ENCODE results near the gene HOXD13.

DNA sequence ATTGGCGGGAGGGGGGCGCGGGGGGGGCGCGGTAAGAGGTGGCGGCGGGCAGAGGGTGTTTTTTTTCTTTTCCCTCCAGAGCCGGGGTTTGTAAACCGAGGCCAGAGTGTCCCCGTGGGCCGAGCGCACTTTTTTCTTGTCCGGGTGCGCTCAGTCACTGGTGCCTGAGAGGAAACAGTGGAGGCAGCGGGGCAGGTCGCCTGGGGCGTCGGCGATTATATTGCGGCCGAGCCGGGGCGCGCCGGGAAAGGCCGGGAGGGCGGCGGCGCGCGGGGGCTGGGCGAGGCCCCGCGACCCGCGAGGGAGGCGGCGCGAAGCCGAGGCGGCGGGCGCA is 37.3 kb downstream of the HOXD13 start:
- TF ChIP-seq, protein P1, sequence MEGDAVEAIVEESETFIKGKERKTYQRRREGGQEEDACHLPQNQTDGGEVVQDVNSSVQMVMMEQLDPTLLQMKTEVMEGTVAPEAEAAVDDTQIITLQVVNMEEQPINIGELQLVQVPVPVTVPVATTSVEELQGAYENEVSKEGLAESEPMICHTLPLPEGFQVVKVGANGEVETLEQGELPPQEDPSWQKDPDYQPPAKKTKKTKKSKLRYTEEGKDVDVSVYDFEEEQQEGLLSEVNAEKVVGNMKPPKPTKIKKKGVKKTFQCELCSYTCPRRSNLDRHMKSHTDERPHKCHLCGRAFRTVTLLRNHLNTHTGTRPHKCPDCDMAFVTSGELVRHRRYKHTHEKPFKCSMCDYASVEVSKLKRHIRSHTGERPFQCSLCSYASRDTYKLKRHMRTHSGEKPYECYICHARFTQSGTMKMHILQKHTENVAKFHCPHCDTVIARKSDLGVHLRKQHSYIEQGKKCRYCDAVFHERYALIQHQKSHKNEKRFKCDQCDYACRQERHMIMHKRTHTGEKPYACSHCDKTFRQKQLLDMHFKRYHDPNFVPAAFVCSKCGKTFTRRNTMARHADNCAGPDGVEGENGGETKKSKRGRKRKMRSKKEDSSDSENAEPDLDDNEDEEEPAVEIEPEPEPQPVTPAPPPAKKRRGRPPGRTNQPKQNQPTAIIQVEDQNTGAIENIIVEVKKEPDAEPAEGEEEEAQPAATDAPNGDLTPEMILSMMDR (conservative IDR thresholded peaks at IDR 0.05; ENCODE audit: low read depth in 2 of 2) = no peak
- TF ChIP-seq, protein P2, sequence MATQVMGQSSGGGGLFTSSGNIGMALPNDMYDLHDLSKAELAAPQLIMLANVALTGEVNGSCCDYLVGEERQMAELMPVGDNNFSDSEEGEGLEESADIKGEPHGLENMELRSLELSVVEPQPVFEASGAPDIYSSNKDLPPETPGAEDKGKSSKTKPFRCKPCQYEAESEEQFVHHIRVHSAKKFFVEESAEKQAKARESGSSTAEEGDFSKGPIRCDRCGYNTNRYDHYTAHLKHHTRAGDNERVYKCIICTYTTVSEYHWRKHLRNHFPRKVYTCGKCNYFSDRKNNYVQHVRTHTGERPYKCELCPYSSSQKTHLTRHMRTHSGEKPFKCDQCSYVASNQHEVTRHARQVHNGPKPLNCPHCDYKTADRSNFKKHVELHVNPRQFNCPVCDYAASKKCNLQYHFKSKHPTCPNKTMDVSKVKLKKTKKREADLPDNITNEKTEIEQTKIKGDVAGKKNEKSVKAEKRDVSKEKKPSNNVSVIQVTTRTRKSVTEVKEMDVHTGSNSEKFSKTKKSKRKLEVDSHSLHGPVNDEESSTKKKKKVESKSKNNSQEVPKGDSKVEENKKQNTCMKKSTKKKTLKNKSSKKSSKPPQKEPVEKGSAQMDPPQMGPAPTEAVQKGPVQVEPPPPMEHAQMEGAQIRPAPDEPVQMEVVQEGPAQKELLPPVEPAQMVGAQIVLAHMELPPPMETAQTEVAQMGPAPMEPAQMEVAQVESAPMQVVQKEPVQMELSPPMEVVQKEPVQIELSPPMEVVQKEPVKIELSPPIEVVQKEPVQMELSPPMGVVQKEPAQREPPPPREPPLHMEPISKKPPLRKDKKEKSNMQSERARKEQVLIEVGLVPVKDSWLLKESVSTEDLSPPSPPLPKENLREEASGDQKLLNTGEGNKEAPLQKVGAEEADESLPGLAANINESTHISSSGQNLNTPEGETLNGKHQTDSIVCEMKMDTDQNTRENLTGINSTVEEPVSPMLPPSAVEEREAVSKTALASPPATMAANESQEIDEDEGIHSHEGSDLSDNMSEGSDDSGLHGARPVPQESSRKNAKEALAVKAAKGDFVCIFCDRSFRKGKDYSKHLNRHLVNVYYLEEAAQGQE (IDR thresholded peaks at IDR 0.05; ENCODE audit: unreplicated experiment) = no peak
- TF ChIP-seq EZH2phosphoT487 (IDR thresholded peaks at IDR 0.05; ENCODE audit: unreplicated experiment) (no peak), EZH2 (IDR thresholded peaks at IDR 0.05; ENCODE audit: low read depth, unreplicated experiment) (no peak), CREB1 (CRISPR knock-in tag; IDR thresholded peaks at IDR 0.05; ENCODE audit: low read depth) (no peak)
